Left kidney (tissue), 2 donors: ENCODE data around the gene NSRP1. TPM values are rescaled to one million over a fixed set of nuclear protein-coding genes. Genes with fewer than 3 reads are reported as not detected.
"Not testable (repeated sequence)": the region's sequence is repeated elsewhere in the genome, so short reads cannot be mapped to it uniquely, and the experiment has no call there.

Source experiments
- DNase-seq: peaks from one replicate; pipeline ENCODE4 v3.0.0-alpha.2; 2013
- polyA plus RNA-seq: library from polyadenylated mRNA; unstranded; fragments of 120-200 nt; gene quantifications from one replicate; pipeline ENCODE4 v1.2.1, GENCODE V29; 2013; ENCODE audit not compliant: insufficient read length

NSRP1 gene
- polyA plus RNA-seq, 1 donor, result 47.6 TPM

DNA sequence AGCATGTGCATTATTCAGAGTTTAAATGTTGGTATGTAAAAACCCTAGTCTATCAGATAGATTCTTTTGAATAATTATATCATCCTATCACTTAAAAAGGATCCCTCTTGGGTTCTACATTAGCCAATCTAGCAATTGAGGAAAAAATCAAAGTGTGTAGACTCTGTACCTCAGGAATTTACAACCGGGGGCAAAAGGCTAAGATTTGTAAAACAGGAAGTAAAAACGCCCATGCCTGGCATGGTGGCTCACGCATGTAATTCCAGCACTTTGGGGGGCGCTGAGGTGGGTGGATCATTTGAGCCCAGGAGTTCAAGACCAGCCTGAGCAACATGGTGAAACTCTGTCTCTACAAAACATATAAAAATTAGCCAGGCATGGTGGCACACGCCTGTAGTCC is 60.2 kb downstream of the NSRP1 start:
- no peak for DNase-seq

DNA sequence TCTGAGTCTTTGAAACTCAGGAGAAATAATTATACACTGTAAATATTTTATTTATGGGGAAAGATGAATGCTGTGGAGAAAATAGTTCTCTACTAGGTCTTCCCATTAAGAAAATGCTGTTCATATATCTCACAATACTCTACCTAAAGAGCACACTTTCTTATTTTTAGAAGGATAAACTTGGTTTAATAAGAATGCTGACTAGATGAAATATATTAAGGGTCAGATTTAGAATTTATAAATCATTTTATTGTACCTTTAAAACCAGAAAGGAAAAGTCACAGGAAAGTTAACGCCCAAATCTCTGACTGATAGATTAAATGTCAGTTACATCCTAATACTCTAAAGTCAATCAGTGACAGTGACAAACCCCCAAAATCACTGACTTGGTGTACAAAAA is 70.1 kb downstream of the NSRP1 start:
- DNase-seq, result no peak

DNA sequence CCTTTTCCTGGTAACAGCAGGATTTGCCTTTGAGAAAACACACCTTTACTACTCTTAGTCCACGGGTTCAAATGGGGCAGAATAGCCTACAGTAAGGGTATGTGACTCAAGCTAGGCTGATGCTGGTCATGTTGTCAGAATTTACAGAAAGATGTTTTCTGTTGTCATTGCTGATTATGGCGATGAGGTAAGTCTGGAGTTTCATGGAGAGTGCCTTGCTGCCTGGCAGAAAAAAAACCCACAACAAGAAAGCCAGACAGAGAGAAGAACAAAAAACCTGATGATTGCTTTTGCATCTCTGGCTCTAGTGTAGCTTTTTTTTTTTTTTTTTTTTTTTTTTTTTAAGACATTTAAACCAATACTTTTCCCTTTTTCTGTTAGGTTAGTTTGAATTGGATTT is 71.0 kb downstream of the NSRP1 start:
- no peak for DNase-seq

DNA sequence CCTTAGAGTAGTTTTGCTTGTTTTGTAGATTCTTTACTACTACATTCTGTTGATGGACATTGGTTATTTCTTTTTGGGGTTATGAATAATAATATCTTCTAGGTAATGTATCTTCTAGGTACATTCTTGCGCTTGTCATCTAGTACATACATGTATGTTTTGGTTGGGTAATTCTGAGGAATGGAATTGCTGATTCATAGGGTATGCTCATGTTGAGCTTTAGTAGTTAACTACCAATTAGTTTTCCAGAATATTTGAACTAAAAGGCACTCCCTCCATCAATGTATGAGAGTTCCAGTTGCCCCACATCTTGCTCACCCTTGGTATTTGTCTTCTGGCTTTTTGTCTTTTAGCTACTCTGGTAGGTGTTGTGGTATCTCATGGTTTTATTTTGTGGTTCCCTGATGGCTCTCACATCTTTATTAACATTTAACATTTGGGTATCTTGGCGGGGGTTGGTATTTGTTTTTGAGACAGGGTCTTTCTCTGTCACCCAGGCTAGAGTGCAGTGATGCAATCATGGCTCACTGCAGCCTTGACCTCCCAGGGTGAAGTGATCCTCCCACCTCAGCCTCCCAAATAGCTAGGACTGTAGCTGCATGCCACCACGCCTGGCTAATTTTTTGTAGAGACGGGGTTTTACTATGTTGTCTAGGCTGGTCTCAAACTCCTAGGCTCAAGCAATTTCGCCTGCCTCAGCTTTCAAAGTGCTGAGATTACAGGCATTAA is 71.8 kb downstream of the NSRP1 start:
- no peak for DNase-seq

DNA sequence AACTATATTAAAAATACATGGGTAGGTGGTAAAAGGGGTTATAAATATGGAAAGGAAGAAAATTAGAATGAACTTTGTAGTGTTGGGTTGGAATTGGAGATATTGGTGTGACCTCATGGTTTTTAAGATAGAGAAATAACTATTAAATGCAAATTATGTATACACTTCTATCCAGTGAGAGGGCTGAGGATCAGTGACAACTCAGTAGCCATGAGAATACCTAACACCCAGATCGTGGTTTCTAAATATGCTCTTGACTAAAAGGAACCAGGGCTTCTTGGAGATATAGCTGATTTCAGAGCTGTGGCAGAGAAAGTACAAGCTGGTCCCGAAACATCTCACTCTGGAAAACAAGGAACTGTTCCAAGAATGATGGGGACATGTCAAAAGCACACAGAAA is 74.5 kb downstream of the NSRP1 start:
- DNase-seq, result no peak

DNA sequence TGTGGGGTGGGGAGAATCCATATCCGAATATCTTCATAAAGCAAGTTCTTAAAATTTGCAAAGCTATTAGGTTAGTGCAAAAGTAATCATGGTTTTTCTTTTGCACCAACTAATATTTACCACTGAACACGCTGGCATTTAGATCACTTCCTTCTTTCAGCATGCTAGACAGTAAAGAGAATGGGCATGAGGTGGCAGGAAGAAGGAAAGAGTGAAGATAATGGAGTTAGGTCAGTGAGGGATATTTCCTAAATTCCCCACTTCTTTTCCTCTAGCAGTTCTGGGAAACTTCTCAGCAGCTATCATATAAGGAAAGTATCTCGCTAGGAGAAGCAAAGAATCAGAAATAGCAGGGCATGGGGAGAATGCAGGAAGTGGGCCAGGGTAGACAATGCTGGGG is 79.9 kb downstream of the NSRP1 start:
- DNase-seq, result no peak

DNA sequence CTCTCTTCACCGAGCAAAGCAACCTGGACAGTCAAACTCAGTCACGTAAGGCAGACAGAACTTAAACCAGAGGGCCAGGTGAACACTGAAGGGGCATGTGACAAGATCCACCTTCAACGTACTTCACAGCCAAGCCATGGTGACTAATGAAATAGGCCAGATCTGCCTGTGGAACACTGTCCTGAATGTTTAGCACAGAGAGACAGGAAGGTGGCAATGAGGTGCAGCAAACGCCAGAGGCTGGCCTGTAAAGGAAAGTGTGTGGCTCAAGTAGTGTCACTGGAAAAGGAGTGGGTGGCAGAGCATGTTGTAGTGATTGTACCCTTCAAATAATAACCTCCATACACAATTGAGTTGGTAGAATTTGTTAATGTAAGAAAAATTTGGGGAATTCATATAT is 80.8 kb downstream of the NSRP1 start:
- no peak for DNase-seq

DNA sequence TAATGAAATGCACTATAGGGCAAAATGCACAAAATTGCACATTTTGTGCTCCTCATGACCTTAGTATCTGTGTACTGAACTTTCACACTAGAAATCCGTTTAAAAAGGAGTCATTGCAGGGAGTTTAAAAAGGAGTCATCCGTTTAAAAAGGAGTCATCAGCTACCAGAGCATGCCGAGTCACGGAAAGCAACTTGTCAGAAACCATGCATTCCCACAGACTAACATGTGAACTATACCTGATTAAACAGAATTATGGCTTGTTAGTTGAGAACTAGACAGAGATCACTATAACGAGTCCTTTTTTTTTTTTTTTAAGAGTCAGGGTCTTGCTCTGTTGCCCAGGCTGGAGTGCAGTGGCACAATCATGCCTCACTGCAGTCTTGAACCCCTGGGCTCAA is 83.0 kb downstream of the NSRP1 start:
- DNase-seq, result no peak

DNA sequence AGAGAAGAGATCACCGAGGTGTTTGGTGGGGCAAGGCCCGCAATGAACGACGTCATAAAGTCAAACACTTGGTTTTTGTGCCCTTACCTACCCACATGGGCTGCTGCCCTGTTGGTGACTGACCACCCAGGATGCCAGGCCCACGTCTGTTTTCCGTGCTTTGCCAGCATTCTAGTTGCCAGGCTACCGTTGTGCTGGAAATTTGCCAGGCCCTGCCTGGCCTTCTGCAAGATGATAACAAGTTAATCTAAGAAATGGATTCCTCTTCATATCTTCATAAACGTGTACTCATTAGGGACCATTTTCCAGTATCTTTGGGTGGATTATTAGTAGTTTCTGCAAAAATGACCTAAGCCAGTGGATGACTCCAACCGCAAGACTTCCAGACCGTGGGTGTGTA is 83.5 kb downstream of the NSRP1 start:
- DNase-seq, result no peak

DNA sequence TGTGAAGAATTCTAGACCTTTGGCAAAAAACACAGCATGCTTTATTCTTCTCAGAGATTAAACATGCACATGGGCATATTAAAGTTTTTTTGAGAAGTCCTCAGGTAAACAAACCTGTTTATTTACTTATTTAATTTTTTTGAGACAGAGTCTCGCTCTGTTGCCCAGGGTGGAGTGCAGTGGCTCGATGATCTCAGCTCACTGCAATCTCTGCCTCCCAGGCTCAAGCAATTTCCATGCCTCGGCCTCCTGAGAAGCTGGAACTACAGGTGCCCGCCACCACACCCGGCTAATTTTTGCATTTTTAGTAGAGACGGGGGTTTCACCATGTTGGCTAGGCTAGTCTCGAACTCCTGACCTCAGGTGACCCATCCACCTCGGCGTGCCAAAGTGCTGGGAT is 84.0 kb downstream of the NSRP1 start:
- DNase-seq, result not testable (repeated sequence)

DNA sequence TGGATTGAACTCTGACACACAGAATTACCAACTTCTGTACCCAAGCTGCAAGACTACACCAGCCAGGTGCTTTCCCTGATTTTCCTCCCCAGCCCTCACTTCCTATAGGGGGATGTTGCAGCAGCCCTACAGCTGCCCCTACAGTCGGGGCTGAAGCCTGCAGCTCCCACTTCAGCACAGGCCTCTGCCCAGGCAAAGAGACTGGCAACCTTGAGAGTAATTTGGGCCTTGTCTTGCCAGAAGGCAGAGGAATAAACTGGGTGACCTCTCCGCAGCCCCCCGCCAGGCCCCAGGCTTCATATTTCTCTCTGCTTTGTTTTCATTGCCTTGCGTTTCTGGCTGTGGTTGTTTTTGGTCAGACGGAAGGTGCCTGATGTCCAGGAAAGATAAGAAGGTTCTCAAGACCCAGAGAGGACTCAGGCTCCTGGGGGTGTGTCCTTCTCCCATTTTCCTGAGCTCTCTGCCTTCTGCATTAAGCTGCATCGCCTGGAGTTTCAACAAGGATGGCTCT is 86.9 kb downstream of the NSRP1 start:
- no peak for DNase-seq

DNA sequence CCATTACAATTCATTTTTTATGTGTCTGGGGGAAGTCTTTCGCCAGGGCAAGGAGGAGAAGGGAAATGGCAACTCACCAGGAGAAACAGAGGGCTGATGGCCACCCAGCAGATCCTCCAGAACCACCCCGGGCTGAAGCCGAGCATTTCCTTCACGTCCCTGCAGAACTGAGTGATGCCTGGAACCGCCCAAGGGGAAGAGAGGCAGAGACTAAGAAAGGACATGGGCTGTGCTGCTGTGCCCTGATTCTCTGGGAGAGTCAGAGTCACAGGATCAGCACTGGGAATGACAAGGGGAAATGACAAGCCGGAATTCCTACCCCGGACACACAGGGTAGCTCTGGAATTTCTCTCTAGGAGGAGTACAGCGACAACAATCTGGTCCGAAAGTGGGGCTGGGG is 91.0 kb downstream of the NSRP1 start:
- no peak for DNase-seq

DNA sequence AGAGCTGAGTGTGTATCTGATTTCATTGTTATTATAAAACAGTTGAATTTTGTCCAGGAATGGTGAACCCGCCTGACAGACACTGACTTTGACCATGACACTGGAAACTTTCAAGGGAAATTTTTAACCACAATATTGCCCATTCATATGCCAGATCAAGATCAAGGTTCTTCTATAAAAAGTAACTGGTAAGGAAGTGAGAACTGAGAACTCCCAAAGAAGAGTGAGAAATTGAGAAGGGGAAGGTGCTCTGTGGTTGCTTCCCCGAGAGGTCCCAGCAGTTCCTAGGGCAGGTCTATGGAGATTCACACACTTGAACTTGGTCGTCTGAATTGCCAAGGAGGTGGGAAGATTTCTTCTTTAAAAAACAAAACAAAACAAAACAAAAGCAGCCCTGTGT is 91.6 kb downstream of the NSRP1 start:
- no peak for DNase-seq

DNA sequence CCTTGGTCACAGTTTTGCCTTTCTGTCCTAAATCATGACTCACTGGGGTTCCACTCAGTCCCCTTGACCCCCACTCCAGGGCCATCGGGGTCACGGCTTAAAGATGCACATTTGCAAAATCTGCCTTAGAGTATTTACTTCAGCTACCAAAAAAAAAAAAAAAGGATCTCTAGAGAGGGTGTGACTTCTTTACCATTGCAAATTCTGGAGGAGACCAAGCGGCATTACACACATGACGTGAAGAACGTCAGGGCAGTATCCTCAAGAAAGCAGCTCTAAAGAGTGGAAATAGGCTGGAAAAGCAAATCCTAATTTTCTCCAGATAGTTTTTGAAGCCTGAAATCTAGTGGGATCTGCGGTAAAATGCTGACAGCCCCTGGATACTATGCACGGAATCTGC is 93.3 kb downstream of the NSRP1 start:
- DNase-seq, result no peak

DNA sequence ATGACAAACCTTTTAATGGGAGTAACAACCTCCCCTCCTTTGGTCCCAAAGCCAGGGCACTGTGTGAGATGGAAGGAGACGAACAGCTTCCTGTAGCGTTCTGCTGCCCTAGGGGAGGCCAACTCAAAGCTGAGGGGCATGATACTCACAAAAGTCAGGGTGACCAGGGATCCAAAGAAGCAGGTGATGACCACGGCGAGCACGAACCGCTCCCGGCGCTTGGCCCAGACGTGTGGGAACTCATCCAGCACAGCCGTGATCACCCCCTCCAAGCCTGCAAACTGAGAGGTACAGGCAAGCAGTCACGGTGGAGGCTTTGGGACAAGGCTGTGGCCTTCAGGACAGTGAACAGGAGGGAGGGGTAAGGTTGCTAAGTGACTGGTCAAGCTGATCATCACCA is 93.8 kb downstream of the NSRP1 start:
- no peak for DNase-seq

DNA sequence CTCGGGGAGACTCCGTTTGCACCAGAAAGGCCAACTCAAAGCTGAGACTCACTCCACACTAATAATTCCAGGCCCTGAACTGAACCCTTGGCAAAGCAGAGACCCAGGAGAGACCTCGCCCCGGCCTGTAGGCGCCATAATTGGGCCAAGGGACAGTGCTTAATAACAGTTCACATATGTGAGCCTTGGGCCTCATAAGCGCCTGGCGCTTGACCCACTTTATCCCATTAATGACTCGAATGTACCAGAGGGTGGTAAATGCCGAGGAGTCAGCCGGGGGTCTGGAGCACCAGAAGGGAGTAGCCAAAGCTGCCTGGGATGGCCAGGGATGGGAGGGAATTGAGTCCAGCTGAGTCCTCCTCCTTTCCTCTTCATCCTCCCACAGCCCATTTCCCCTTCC is 94.3 kb downstream of the NSRP1 start:
- no peak for DNase-seq

DNA sequence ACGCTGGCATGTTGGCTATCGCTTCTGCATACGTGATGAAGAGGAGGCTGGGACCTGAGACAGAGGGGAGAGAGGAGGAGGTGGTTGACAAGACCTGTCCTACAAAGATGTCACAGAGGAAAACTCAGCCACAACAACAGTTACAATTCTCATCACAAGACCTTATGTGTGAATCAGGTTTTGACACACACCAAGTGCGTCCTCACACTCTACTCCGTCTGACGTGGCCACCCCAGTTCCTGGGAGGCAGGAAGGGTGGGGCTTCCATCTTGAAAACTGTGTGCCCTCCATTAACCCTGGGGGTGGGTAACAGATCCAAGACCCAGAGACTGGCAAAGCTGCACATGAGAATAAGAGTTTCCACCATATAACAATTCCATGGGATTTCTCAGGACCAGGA is 94.8 kb downstream of the NSRP1 start:
- no peak for DNase-seq

DNA sequence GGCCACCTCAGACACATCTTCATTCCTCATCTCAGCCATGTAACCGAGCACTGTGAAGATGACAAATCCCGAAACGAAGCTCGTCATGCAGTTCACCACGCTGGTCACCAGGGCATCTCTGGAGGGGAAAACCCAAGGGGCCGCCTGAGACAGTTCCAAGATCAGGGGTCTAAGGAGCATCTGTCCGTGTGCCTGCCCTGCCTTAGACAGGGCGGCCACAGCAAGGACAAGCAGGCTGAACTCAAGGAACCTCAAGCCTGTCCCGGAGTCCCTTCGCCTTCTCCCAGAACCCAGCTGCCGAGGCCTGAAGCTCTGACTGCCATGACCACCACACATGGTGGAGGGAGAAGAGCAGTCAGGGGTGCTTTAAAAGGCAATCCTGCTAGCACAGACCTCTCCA is 96.1 kb downstream of the NSRP1 start:
- no peak for DNase-seq

DNA sequence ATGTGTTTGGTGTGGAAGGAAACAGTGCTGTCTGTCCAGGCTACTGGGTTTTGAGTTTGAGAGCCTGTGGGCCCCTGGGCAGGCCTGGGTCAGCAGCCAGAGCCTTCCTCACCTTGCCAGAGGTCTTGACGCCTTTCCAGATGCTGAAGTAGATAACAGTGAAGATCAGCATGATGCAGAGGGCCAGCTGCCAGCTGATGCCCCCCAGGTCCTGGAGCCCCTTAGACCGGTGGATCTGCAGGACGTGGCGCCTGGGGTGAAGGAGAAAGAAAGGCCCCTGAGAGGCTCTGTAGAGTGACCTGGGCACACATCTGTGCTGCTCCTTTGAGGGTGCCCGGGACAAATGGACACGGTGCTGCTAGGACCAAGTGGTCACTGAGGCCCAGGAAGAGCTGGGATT is 100.4 kb downstream of the NSRP1 start:
- no peak for DNase-seq

DNA sequence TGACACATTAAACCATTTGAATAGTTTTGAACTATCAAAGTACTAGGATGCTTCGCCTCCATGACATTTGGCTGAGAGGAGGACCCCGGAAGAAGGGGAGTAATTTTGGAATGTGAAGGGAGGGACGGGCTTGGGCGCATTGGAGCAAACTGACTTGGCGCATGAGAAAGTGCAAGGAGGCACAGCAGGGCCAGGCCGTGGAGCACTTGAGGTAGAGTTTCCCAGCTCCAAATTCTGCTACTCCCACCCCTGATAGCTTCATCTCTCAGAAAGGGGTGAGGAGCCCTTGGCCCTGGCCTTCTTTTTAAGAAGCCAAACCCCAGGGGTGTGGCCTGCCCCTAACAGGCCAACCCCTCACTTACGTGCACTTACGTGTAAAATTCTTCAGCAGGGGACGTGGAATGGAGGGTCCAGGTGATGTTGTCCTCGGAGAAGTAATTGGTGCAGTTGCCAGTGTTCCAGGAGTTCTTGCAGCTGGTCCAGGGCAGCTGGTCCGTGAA is 101.2 kb downstream of the NSRP1 start:
- no peak for DNase-seq

DNA sequence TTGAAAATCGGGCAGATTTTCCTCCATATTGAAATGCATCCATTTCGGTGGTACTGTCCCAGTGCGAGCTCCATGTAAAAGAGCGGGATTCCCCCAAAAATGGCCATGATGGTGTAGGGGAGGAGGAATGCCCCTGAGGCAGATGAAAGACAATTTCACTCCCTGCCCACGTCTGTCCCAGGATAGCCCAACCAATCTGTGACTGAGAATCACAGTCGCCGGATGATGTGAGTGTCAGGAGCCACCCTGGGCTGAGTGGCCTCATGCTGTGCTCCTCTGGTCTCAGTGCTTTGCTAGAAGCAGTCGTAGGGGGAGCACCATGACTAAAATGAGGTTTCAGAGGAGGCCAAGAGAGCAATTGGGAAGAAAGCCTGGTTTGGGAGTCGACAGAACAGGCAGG is 102.2 kb downstream of the NSRP1 start:
- DNase-seq, result no peak

DNA sequence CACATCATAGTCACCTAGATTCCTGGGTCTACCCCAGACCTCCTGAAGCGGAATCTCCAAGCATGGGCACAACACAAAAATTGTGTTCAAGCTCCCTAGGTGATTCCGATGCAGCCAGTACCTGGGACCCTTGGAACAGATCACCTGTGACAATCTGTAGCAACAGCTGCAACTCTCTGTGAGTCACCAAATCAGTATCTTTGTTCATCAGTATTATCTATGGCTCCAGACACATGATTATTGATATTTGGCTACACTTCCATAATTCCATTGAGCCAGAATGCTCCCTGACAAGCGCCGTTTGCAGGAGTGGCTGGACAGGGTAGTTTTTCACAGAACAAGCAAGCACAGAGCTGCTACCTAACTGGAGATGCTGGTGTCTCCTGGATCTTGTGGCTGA is 102.7 kb downstream of the NSRP1 start:
- no peak for DNase-seq

DNA sequence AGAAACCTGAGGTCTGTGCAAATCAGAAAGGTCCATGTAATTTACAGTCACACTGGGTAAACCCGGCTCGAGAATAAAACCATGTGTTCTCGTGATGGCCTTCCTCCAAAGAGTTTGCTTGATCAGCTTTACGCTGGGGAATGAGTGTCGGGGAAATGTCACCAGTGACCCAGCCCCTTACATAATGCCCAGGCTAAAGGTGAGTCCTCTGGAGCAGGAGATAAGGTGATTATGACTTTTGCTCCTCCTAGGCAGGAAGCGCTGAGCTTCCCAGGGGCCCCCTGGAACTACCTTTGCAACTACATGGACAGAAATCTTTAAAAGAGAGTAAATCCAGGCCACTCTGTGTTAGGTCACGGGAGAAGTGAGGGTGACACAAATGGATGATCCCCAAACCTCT is 103.2 kb downstream of the NSRP1 start:
- DNase-seq, result no peak

DNA sequence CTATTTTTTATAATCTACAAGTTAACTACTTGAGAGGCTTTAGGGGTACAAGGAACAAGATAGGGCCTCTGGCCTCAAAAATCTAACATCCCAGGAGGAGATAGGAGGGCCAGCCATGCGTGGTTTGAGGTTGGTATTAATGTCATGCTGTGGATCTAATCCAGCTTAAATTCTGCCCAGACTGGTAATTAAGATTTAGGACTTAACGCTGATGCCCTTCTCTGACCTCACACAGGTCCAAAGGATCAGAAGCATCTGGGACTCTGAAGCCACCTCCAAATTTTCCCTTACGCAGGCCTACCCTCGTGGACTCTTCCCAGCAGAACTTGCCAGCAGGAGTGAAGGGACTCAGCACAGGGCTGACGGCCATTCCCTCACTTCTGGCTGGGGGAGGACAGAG is 103.8 kb downstream of the NSRP1 start:
- no peak for DNase-seq

DNA sequence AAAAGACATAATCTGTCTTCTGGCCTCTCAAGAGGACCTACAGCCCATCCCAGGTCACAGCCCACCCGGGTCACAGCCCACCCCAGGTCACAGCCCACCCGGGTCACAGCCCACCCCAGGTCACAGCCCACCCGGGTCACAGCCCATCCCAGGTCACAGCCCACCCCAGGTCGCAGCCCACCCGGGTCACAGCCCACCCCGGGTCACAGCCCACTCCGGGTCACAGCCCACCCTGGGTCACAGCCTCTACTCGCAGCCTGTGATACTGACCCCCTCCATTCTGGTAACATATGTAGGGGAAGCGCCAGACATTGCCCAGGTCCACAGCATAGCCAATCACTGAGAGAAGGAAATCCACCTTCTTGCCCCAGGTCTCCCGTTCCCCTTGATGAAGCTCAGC is 104.7 kb downstream of the NSRP1 start:
- no peak for DNase-seq
